Esophagus squamous epithelium (tissue), 5 donors: ENCODE measurements around the gene NARS2. TPM values are rescaled to one million over a fixed set of nuclear protein-coding genes. Genes with fewer than 3 reads are reported as not detected.

Experiments used
- DNase-seq: peaks from one replicate; lab custom pipeline; 2025; lab: John Stamatoyannopoulos, UW
- H3K27ac ChIP-seq, 4 donors: fragments of 200-600 bp; sonication (generic); one replicate each; pipeline ENCODE4 v1.5.1; 2016 to 2019; ENCODE audit warnings: mild to moderate bottlenecking in 1 of 4
- H3K27me3 ChIP-seq, 4 donors: fragments of 200-600 bp; sonication (generic); 1 replicate in 3 of 4; 2 replicates in 1 of 4; pipeline versions ENCODE4 v1.5.1 to v1.6.0; 2017 to 2021; ENCODE audit warnings: antibody characterized with exemption in 1 of 4
- H3K36me3 ChIP-seq, 3 donors: fragments of 200-600 bp; sonication (generic); one replicate each; pipeline ENCODE4 v1.5.1; 2016 to 2019
- H3K4me1 ChIP-seq, 3 donors: fragments of 200-600 bp; sonication (generic); one replicate each; pipeline ENCODE4 v1.5.1; 2017 to 2019
- H3K4me3 ChIP-seq, 4 donors: fragments of 200-600 bp; sonication (generic); 1 replicate in 3 of 4; 2 replicates in 1 of 4; pipeline ENCODE4 v1.5.1; 2016 to 2019; ENCODE audit warnings: mild to moderate bottlenecking in 2 of 4, moderate library complexity in 1 of 4
- H3K9me3 ChIP-seq, 3 donors: fragments of 200-600 bp; sonication (generic); one replicate each; pipeline ENCODE4 v1.5.1; 2016 to 2019
- CTCF ChIP-seq, 6 experiments: fragments of 450-650 bp in 4 of 6; fragments of 200-600 bp in 2 of 6; sonication (generic) in 2 of 6; IDR thresholded peaks; one replicate each; pipeline ENCODE4 v1.5.1; 2016 to 2019; ENCODE audit warnings: antibody characterized with exemption in 6 of 6, mild to moderate bottlenecking in 4 of 6, moderate library complexity in 4 of 6
- POLR2A ChIP-seq, 4 donors: fragments of 450-650 bp; IDR thresholded peaks; one replicate each; pipeline ENCODE4 v1.6.1; 2017; ENCODE audit warnings: antibody characterized with exemption in 4 of 4, mild to moderate bottlenecking in 4 of 4, moderate library complexity in 3 of 4
- WGBS, 2 donors: methylation state at CpG; one replicate each; pipeline ENCODE4 v1.1.5; 2018; 5-methylcytosine and 5-hydroxymethylcytosine counted together
- intact Hi-C: fragments of 100-400 bp; cut with DNase I; formaldehyde crosslinking; loops from one replicate; pipeline ENCODE4 v1.15.0; 2022
- total RNA-seq, 4 donors: library from RNA; depleted of rRNA; stranded (reverse); fragments of >200 nt; gene quantifications; one replicate each; pipeline ENCODE4 v1.1.0, GENCODE V29; 2016
- donor health status: DM: yes; HTN: yes; CAD: no.

Gene NARS2
- total RNA-seq, 4 donors from 2014 or later: 9.4 to 15.7 (median 13.6) TPM

GRCh38 chr11:78415338-78415737 is 159.3 kb downstream of the NARS2 start:
- WGBS, 2 donors: 47 to 81% methylated on average over 3 to 4 of the region's 4 CpGs
- intact Hi-C loops: loop anchor here (10.0 kb wide), 1 partner anchor 191 kb away; no protein-coding TSS in a partner anchor
- H3K27ac ChIP-seq: peak overlapping the region in 2 of 4 donors; percentile 8 to 99

GRCh38 chr11:78414321-78415051 is 160.2 kb downstream of the NARS2 start:
- Histone ChIP-seq H3K27ac (no peak overlapping the region), H3K4me3 (no peak overlapping the region), H3K27me3 (no peaks in the 10 kb centered on the region), H3K36me3 (peaks cover 0 to 6% (median 0%) of the 10 kb centered on the region in 3 donors), H3K4me1 (peaks cover 5 to 44% (median 9%) of the 10 kb centered on the region in 3 donors), H3K9me3 (peaks cover 0 to 13% (median 7%) of the 10 kb centered on the region in 3 donors)
- TF ChIP-seq POLR2A (IDR thresholded peaks at IDR 0.05): no peak
- TF ChIP-seq CTCF (IDR thresholded peaks at IDR 0.05): peak; percentile 9 to 56 (median 52)
- intact Hi-C loops: loop anchor here (5.0 to 10.0 kb wide), 2 partner anchors 153 to 190 kb away; no protein-coding TSS in a partner anchor
- WGBS, 2 donors: 88% methylated on average over 14 of the region's 14 CpGs
- DNase-seq: no peak

More at GRCh38 chr11:78415338-78415737, 159.3 kb downstream of the NARS2 start:
- no peak for DNase-seq
- TF ChIP-seq CTCF (IDR thresholded peaks at IDR 0.05) (no peak), POLR2A (IDR thresholded peaks at IDR 0.05) (no peak)
- Histone ChIP-seq H3K4me3 (no peak overlapping the region), H3K4me1 (peaks cover 10 to 52% (median 17%) of the 10 kb centered on the region in 3 donors), H3K9me3 (peaks cover 0 to 5% (median under 1%) of the 10 kb centered on the region in 3 donors), H3K36me3 (peaks cover 0 to 1% (median 0%) of the 10 kb centered on the region in 3 donors), H3K27me3 (no peaks in the 10 kb centered on the region)

- DNase-seq: no peak
- Histone ChIP-seq H3K4me1 (no peaks in the 10 kb centered on the region), H3K27ac (no peak overlapping the region), H3K4me3 (no peak overlapping the region), H3K27me3 (no peaks in the 10 kb centered on the region), H3K9me3 (peaks cover 0 to 19% (median 7%) of the 10 kb centered on the region in 3 donors), H3K36me3 (peaks cover 0 to 6% (median 0%) of the 10 kb centered on the region in 3 donors)
- WGBS, 2 donors: 93 to 94% methylated on average over 2 to 3 of the region's 3 CpGs
- TF ChIP-seq POLR2A (IDR thresholded peaks at IDR 0.05) (no peak), CTCF (IDR thresholded peaks at IDR 0.05) (no peak)
- intact Hi-C loops: no loop called here
These were observed 166.0 kb downstream of the NARS2 start for GRCh38 chr11:78408619-78409018.

GRCh38 chr11:78406568-78407196 is 168.0 kb downstream of the NARS2 start:
- no peak for DNase-seq
- Histone ChIP-seq H3K4me1 (no peaks in the 10 kb centered on the region), H3K36me3 (peaks cover 0 to 6% (median 0%) of the 10 kb centered on the region in 3 donors), H3K4me3 (no peak overlapping the region), H3K27me3 (no peaks in the 10 kb centered on the region), H3K9me3 (peaks cover 0 to 19% (median 7%) of the 10 kb centered on the region in 3 donors), H3K27ac (no peak overlapping the region)
- TF ChIP-seq POLR2A (IDR thresholded peaks at IDR 0.05): no peak
- intact Hi-C loops: no loop called here
- 60 to 69% methylated on average over 2 to 3 of the region's 3 CpGs for WGBS, 2 donors

- Histone ChIP-seq H3K4me3 (no peak overlapping the region), H3K9me3 (peaks cover 0 to 19% (median 7%) of the 10 kb centered on the region in 3 donors), H3K27me3 (no peaks in the 10 kb centered on the region), H3K36me3 (peaks cover 0 to 6% (median 0%) of the 10 kb centered on the region in 3 donors), H3K27ac (no peak overlapping the region), H3K4me1 (no peaks in the 10 kb centered on the region)
- TF ChIP-seq POLR2A (IDR thresholded peaks at IDR 0.05): no peak
- no peak for TF ChIP-seq CTCF (IDR thresholded peaks at IDR 0.05)
- DNase-seq: no peak
- 71 to 91% methylated on average over 1 to 2 of the region's 2 CpGs for WGBS, 2 donors
- intact Hi-C loops: no loop called here
These were observed 168.9 kb downstream of the NARS2 start for GRCh38 chr11:78405805-78406204.
